Endothelial cell of umbilical vein (primary cell): ENCODE results near the gene RBM39. TPM values are rescaled to one million over a fixed set of nuclear protein-coding genes. Genes with fewer than 3 reads are reported as not detected.

ENCODE experiments used
- BruUV-seq: library from RNA; stranded (reverse); fragments of 400-500 nt; replicated peaks from 2 replicates; lab custom pipeline; 2021; lab: Mats Ljungman, UMichigan
- CTCF ChIA-PET: fragments of 300-600, 350-600 bp; sonication (Branson Sonifier 250); formaldehyde crosslinking; loops from one replicate; lab custom pipeline; 2021; ENCODE audit warnings: antibody characterized with exemption, inconsistent platforms; lab: Charles Lee
- POLR2A ChIA-PET: fragments of 300-600, 350-600 bp; sonication (Branson Sonifier 250); formaldehyde crosslinking; loops from one replicate; lab custom pipeline; 2021; ENCODE audit warnings: antibody characterized with exemption, inconsistent platforms; lab: Charles Lee
- DNase-seq: peaks from one replicate; pipeline ENCODE4 v3.0.0-alpha.2; 2011; ENCODE audit warnings: low read depth, low spot score
- FAIRE-seq: peaks from 2 replicates; lab custom pipeline; 2011; peaks lifted over from hg19 to GRCh38; lab: Jason Lieb, UNC
- H2AFZ ChIP-seq: 2 replicates; pipeline ENCODE4 v1.6.0; 2012; ENCODE audit warnings: low read depth, low read length, control low read depth, inconsistent platforms
- H3K27ac ChIP-seq: 2 replicates; pipeline ENCODE4 v1.5.1; 2011; ENCODE audit warnings: low read depth, mild to moderate bottlenecking, control low read depth, low read length, moderate library complexity; ENCODE audit not compliant: insufficient read depth
- H3K27me3 ChIP-seq, 2 experiments: 2 replicates each; pipeline versions ENCODE4 v1.6.0 to v1.6.1; 2011; ENCODE audit warnings: low read length in 2 of 2, mixed read lengths in 1 of 2; ENCODE audit not compliant: control insufficient read depth in 2 of 2, insufficient read depth in 2 of 2
- H3K36me3 ChIP-seq, 2 experiments: 2 replicates in 1 of 2; 3 replicates in 1 of 2; pipeline ENCODE4 v1.5.1; 2011; ENCODE audit warnings: low read length in 2 of 2, mild to moderate bottlenecking in 1 of 2, moderate library complexity in 1 of 2; ENCODE audit not compliant: control insufficient read depth in 2 of 2, insufficient read depth in 2 of 2; ENCODE audit errors: extremely low read depth in 1 of 2
- H3K4me1 ChIP-seq: 3 replicates; pipeline ENCODE4 v1.5.1; 2011; ENCODE audit warnings: mild to moderate bottlenecking, low read length; ENCODE audit not compliant: control insufficient read depth, insufficient read depth; ENCODE audit errors: extremely low read depth
- H3K4me2 ChIP-seq: 2 replicates; pipeline ENCODE4 v1.6.1; 2011; ENCODE audit warnings: low read length, control low read depth, mixed read lengths; ENCODE audit not compliant: insufficient read depth
- H3K4me3 ChIP-seq, 3 experiments: fragments of 200-600 bp in 1 of 3; sonication (generic), shearing (Covaris generic) in 1 of 3; replicated peaks in 1 of 3; 2 replicates each; pipeline ENCODE4 v1.5.1; 2011 to 2016; ENCODE audit warnings: control low read depth in 3 of 3, low read length in 3 of 3, mild to moderate bottlenecking in 2 of 3, inconsistent platforms in 1 of 3, low read depth in 1 of 3, moderate library complexity in 1 of 3; ENCODE audit not compliant: insufficient read depth in 1 of 3
- H3K79me2 ChIP-seq: 2 replicates; pipeline ENCODE4 v1.6.0; 2012; ENCODE audit warnings: low read length, inconsistent platforms; ENCODE audit not compliant: control insufficient read depth, insufficient read depth
- H3K9ac ChIP-seq: replicated peaks from 2 replicates; pipeline ENCODE3; 2011; ENCODE audit warnings: low read length, control low read depth; ENCODE audit not compliant: insufficient read depth; ENCODE audit errors: extremely low read depth
- H3K9me1 ChIP-seq: replicated peaks from 3 replicates; pipeline ENCODE4 v1.6.0; 2011; ENCODE audit warnings: mild to moderate bottlenecking, low read length; ENCODE audit not compliant: control insufficient read depth, insufficient read depth; ENCODE audit errors: extremely low read depth
- H3K9me3 ChIP-seq: replicated peaks from 2 replicates; pipeline ENCODE4 v1.5.1; 2012; ENCODE audit warnings: low read length, inconsistent platforms; ENCODE audit not compliant: control insufficient read depth, insufficient read depth
- H4K20me1 ChIP-seq: replicated peaks from 2 replicates; pipeline ENCODE3; 2011; ENCODE audit warnings: mild to moderate bottlenecking, low read length; ENCODE audit not compliant: control insufficient read depth, insufficient read depth; ENCODE audit errors: extremely low read depth
- CTCF ChIP-seq, 2 donors: IDR thresholded peaks; 1 replicate in 1 of 2; 2 replicates in 1 of 2; pipeline ENCODE4 v1.5.1; 2011; ENCODE audit warnings: low read length in 2 of 2, mild to moderate bottlenecking in 2 of 2, moderate library complexity in 2 of 2, control low read depth in 1 of 2, inconsistent platforms in 1 of 2, low read depth in 1 of 2; ENCODE audit not compliant: insufficient read depth in 1 of 2; ENCODE audit errors: extremely low read depth in 1 of 2
- EZH2 ChIP-seq: IDR thresholded peaks from 2 replicates; pipeline ENCODE4 v1.6.1; 2012; ENCODE audit warnings: borderline replicate concordance, low read depth, mild to moderate bottlenecking, moderate library complexity, low read length, inconsistent platforms; ENCODE audit not compliant: severe bottlenecking
- FOS ChIP-seq: IDR thresholded peaks from 2 replicates; pipeline ENCODE4 v1.6.1; 2011; ENCODE audit warnings: mild to moderate bottlenecking, low read length, moderate library complexity, borderline replicate concordance; ENCODE audit not compliant: insufficient read depth
- GATA2 ChIP-seq: IDR thresholded peaks from 2 replicates; pipeline ENCODE4 v1.7.0; 2011; ENCODE audit warnings: low read depth, mild to moderate bottlenecking, moderate library complexity, mixed read lengths, low read length; ENCODE audit not compliant: insufficient read length, insufficient read depth
- JUN ChIP-seq: IDR thresholded peaks from 2 replicates; pipeline ENCODE4 v1.6.1; 2011; ENCODE audit warnings: borderline replicate concordance, low read depth; ENCODE audit not compliant: insufficient read length, insufficient read depth
- MAX ChIP-seq: IDR thresholded peaks from 2 replicates; pipeline ENCODE4 v1.6.1; 2011; ENCODE audit not compliant: insufficient read depth, insufficient read length
- MYC ChIP-seq: IDR thresholded peaks from one replicate; pipeline ENCODE4 v1.6.1; 2011; ENCODE audit warnings: mild to moderate bottlenecking, low read depth, low read length
- POLR2A ChIP-seq: IDR thresholded peaks from 2 replicates; pipeline ENCODE4 v1.6.1; 2012; ENCODE audit warnings: low read depth, mild to moderate bottlenecking, control low read depth, low read length
- POLR2AphosphoS5 ChIP-seq: IDR thresholded peaks from 2 replicates; pipeline ENCODE4 v1.6.1; 2012; ENCODE audit warnings: low read depth, mild to moderate bottlenecking, control low read depth, low read length, moderate library complexity; ENCODE audit not compliant: insufficient read depth
- dilution Hi-C: fragments of 300-500 bp; cut with MboI; formaldehyde crosslinking; loops from one replicate; pipeline ENCODE4 v1.15.0; 2019; ENCODE audit warnings: low sequenced_read_pairs; ENCODE audit not compliant: extremely low pct_ligation_motif_present
- intact Hi-C: fragments of 100-400 bp; cut with micrococcal nuclease; formaldehyde crosslinking; loops from one replicate; pipeline ENCODE4 v1.10.0; 2022
- polyA plus RNA-seq, 4 experiments: library from polyadenylated mRNA; depleted of rRNA in 3 of 4; stranded (reverse) in 3 of 4; unstranded in 1 of 4; fragments of >200 nt; gene quantifications; 2 replicates each; pipeline versions ENCODE4 v1.2.1 to v1.2.3, GENCODE V29; 2011 to 2012; ENCODE audit warnings: missing spikeins in 1 of 4
- total RNA-seq: library from RNA; stranded (reverse); gene quantifications from 2 replicates; pipeline ENCODE4 v1.2.3, GENCODE V29; 2021

RBM39 gene
- total and polyA plus RNA-seq, 2 donors (not counting 3 experiments of a cell fraction or from before 2014, with no cell fraction given), result 106 to 309 TPM

DNA sequence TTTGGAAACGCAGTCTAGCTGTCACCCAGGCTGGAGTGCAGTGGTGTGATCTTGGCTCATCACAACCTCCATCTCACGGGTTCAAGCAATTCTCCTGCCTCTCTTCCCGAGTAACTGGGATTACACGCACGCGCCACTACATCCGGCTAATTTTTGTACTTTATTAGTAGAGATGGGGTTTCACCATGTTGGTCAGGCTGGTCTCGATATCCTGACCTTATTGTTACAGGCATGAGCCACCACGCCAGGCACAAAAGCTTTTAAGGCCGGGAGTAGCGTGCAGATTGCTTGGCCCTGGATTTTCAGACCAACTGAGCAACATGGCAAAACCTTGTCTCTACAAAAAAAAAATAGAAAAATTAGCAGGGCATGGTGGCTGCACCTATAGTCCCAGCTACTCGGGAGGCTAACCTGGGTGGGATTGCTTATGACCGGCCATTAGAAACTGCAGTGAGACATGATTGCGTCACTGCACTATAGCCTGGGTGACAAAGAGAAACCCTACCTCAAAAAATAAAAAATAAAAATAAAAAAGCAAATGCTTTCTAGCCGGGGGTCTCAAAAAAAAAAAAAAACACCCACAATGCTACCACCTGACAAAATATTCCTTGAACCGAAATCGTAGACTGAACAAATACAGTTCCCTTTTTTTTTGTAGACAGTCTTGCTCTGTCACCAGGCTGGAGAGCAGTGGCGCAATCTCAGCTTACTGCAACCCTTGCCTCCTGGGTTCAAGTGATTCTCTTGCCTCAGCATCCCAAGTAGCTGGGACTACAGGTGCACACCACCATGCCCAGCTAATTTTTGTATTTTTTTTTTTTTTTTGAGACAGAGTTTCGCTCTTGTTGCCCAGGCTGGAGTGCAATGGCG, 15.0 kb downstream of the RBM39 start:
- no peak for FAIRE-seq
- H2AFZ ChIP-seq, result no peak overlapping the region
- H3K9me3 ChIP-seq, result no peaks in the 10 kb centered on the region
- no peak overlapping the region for H3K4me2 ChIP-seq
- BruUV-seq, result no TSS peak
- no peak overlapping the region for H3K4me3 ChIP-seq
- TF ChIP-seq GATA2, result no peak
- TF ChIP-seq MYC, result no peak
- H3K27me3 ChIP-seq, result no peaks in the 10 kb centered on the region
- no peak overlapping the region for H3K27ac ChIP-seq
- H4K20me1 ChIP-seq, result peaks cover 14% of the 10 kb centered on the region
- DNase-seq, result no peak
- intact Hi-C loops (no loop called here), dilution Hi-C loops (no loop called here)
- no peak overlapping the region for H3K9ac ChIP-seq
- H3K79me2 ChIP-seq, result peaks cover 85% of the 10 kb centered on the region
- ChIA-PET POLR2A (interaction anchor here (0.6 kb wide), 1 partner anchor 69 kb away, joined by 4 read pairs; no protein-coding TSS in a partner anchor), CTCF (interaction anchor here (0.6 to 1.5 kb wide), 4 partner anchors 15 to 157 kb away, joined by 3 to 4 read pairs (median 3); partner anchors contain the start of genes PHF20 and RBM39)
- H3K36me3 ChIP-seq, result peaks cover 40 to 57% of the 10 kb centered on the region in 2 experiments
- H3K9me1 ChIP-seq, result no peaks in the 10 kb centered on the region
- no peaks in the 10 kb centered on the region for H3K4me1 ChIP-seq

- no peaks in the 10 kb centered on the region for H3K9me3 ChIP-seq
- DNase-seq (no peak), FAIRE-seq (peak; percentile 54)
- no TSS peak for BruUV-seq
- H3K79me2 ChIP-seq, result peaks cover 85% of the 10 kb centered on the region
- H3K9ac ChIP-seq, result no peak overlapping the region
- ChIA-PET CTCF (no interaction called here), POLR2A (interaction anchor here (1.3 kb wide), 1 partner anchor 9 kb away, joined by 4 read pairs; no protein-coding TSS in a partner anchor)
- peaks cover 51 to 60% of the 10 kb centered on the region in 2 experiments for H3K36me3 ChIP-seq
- H3K4me1 ChIP-seq, result no peaks in the 10 kb centered on the region
- no peak overlapping the region for H2AFZ ChIP-seq
- dilution Hi-C loops, result no loop called here
- H3K9me1 ChIP-seq, result no peaks in the 10 kb centered on the region
- no peak overlapping the region for H3K27ac ChIP-seq
- peaks cover 7% of the 10 kb centered on the region for H4K20me1 ChIP-seq
- intact Hi-C loops, result no loop called here
- TF ChIP-seq CTCF (IDR thresholded peaks at IDR 0.05; ENCODE audit: extremely low read depth in 1 of 2, insufficient read depth in 1 of 2, low read depth in 1 of 2, low read length in 2 of 2), result no peak
- no peak for TF ChIP-seq FOS
- TF ChIP-seq POLR2A, result no peak
- TF ChIP-seq MAX, result no peak
- no peak for TF ChIP-seq GATA2
- no peak for TF ChIP-seq EZH2
- no peak for TF ChIP-seq JUN
- no peak for TF ChIP-seq MYC
- TF ChIP-seq POLR2AphosphoS5, result no peak
- H3K4me3 ChIP-seq, result no peak overlapping the region
- H3K4me2 ChIP-seq, result no peak overlapping the region
- no peaks in the 10 kb centered on the region for H3K27me3 ChIP-seq
Measured at GRCh38 chr20:35724321-35725230, 17.5 kb downstream of the RBM39 start.
